ENCODE data around the gene PLOD3.

PLOD3 gene

GRCh38 chr7:101177644-101178043 is 39.7 kb downstream of the PLOD3 start:
- DNase-seq, result no peak

DNA sequence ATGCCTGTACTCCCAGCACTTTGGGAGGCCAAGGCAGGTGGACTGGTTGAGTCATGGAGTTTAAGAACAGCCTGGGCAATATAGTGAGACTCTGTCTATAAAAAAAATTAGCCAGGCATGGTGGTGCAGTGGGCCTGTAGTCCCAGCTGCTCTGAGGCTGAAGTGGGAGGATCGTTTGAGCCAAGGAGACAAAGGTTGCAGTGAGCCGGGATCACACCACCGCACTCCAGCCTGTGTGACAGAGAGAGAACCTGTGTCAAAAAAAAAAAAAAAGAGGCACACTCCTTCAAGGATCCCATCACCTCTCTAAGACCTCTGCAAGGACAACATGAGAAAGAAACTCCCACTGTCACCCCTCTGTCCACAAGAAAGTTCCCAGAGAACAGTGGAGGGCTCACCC is 41.7 kb downstream of the PLOD3 start:
- no peak for DNase-seq

GRCh38 chr7:101174322-101174854 is 43.0 kb downstream of the PLOD3 start:
- no peak for DNase-seq

- DNase-seq, result no peak
These were observed 43.6 kb downstream of the PLOD3 start for GRCh38 chr7:101173752-101174244.

- no peak for DNase-seq
These were observed 44.3 kb downstream of the PLOD3 start for GRCh38 chr7:101172854-101173751.

DNA sequence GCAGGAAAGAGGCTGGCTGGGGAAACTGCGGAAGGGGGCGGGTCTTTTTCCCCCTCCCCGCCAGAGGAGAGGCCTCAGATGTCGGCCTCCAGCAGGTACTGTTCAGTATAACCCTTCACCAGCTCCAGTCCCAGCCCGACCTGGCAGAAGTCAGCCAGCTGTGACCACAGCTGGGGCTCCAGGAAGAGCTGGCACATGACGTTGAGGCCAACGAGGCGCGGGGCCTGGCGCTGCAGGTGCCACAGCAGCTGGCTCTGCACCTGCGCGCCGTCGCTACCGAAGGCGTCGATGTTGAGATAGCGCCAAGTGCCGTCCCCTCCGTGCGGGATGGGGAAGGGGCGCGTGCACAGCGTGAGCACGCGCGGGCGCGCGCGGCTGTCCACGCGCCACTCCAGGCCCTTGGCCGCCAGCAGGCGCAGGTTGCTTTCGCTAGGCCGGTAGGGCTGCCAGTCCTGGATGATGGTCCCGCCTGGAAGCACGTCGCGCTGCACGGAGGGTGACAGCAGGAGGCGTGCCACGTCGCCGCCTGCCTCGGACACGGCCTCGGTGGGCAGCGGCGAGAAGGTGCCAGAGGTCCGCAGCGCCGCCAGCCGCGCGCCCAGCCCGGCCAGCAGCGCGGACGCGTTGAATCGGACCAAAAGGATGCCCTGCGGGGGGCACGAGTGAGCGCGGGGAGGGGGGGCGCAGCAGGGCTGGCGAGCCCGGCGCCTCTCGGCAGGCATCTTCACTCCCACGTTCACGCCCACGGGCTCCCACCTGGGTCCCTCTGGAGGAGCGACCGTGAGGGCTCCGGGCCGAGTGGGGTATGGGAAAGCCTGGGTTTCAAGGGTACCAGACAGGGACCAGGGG is 45.2 kb downstream of the PLOD3 start:
- no peak for DNase-seq

- no peak for DNase-seq
These were observed 45.9 kb downstream of the PLOD3 start for GRCh38 chr7:101171442-101171837.

DNA sequence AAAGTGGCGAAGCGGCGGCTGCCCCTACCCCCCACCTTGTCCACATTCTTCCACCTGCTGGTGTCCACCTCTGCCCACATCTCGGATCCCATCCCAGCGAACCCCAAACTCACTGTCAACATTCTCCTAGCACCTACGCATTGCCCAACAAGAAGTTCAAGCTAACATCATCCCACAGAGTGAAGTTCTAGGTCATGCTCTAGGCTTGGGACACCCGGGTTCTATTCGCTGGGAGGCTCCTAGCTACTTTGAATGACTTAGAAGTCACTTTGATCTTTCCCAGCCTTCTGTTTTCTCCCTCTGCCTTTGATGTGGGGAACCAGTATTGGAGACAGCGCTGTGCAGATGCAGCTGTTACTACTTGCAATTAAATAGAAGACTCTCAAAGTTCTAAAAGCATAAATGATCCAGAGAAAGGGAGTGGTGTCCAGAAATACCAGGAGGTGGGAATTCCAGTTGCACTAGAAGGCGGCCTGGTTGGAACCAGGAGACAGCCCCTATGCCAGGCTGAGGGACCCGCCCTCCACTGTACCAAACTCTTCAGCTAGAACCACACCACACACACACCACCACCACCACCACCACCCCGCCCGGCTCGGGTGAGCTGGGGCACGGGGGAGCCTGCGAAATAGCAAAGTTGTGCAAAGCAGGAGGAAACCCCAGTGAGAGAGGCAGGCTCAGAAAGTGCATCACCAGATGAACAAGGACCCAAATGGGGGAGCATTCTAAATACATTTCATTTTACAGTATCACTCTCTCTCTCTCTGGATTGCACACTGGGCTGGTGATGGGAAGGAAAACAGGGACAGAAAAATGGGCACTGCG is 46.6 kb downstream of the PLOD3 start:
- DNase-seq, result no peak

DNA sequence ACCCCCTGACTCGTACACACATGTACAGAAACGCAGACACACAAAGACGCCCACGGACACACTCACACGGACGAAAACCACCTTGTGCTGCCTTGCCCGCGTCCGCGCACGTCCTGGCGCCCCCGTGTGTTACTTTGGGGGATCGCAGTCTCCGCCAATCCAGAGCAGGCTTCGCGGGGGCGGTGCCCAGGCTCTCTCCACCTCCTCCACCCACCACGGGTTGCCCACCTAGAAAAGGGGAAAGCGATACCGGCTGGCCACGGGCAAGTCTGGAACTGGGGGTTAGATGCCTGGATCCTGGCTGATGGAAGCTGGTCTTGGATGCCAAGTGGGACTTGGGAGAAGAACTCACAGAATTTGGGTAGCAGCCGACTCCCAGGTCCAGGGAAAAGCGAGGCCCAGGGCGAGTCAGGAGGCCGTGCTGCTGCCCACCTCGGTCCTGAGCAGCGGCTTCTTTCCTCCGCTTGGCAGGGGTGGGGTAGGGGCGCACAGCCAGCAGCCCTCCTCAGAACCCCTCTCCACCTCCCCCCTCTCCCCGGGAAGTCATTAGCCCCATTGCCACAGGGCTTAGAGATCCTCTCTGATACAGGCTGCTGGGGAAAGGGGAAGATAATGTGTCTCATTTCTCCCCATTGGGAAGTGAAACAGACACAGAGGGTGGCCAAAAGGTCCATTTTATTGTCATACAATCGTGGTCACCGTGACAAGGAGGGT is 47.4 kb downstream of the PLOD3 start:
- DNase-seq, result peak; percentile 49 to 68

DNA sequence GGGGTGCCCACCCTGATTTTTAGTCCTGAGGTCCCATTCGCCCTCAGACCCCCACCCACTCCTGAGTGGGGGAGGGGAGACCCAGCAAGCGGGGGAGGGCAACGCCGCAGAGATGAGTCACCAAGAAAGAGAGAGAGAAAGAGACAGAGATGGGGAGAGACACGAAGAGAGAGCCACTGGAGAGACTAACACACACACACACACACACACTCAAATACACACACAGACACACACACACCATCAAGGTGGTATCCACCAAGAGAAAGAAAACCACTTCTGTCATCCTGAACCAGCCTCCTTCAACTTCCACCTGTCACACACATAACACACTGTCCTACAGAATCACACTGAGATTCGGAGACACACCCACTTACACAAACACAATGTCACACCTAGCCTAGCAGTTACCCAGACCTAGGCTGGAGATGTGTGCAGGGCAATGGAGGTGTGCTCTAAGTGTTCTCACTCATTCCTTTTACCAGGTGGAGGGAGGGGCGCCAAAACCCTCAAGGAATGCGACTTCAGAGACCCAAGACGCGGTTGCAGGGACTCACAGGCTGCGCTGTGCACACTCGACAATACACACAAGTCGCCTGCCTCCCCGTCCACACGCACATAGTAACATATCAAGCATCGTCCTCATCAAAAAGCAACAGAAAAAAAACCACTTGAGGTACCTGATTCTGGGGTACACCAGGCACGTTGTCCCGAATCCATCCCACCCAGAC is 48.1 kb downstream of the PLOD3 start:
- DNase-seq, result no peak

DNA sequence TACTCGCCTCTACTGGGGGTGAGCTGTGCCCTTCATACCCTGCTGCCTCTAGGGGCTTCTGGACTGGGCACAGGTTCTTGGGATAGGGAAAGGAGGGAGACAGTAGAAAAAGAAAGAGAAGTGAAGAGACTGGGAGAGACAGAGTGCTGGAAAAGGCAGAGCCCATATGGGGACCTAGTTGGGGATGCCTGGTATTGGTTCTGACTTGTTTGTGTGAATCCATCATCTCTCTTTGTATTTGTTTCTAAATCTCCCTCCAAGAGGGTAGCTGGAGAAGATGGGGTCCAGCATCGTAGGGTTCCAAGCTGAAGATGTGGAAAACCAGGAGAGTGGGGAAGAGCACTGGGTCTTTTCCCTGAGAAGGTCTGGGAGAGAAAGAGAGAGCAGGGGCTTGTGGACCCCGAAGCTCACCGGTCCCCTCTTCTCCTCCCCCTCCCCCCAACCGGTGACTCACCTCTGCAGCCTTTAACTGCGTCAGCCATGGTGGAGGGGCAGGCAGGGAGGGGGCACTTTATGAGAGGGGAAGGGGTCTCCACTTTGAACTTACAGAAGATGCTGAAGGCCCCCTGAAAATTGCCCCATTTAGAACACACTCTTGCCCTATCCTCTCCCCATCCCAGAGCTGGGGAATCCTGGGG is 48.9 kb downstream of the PLOD3 start:
- DNase-seq, result no peak

GRCh38 chr7:101167645-101168411 is 49.6 kb downstream of the PLOD3 start:
- DNase-seq, result no peak

GRCh38 chr7:101166909-101167644 is 50.3 kb downstream of the PLOD3 start:
- no peak for DNase-seq

DNA sequence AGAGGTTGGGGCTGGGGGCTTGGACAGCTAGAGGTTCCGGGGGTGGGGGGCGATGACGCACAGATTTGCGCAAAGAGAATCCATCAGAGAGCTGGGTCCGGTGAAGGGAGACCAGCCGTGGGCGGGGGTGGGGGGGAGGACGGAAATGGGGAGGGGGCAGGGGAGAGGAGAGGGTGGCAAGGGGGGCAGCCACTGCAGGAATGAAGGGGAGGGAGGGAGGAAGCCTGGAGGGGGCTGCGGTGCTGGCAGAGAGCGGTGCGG is 50.8 kb downstream of the PLOD3 start:
- no peak for DNase-seq

DNA sequence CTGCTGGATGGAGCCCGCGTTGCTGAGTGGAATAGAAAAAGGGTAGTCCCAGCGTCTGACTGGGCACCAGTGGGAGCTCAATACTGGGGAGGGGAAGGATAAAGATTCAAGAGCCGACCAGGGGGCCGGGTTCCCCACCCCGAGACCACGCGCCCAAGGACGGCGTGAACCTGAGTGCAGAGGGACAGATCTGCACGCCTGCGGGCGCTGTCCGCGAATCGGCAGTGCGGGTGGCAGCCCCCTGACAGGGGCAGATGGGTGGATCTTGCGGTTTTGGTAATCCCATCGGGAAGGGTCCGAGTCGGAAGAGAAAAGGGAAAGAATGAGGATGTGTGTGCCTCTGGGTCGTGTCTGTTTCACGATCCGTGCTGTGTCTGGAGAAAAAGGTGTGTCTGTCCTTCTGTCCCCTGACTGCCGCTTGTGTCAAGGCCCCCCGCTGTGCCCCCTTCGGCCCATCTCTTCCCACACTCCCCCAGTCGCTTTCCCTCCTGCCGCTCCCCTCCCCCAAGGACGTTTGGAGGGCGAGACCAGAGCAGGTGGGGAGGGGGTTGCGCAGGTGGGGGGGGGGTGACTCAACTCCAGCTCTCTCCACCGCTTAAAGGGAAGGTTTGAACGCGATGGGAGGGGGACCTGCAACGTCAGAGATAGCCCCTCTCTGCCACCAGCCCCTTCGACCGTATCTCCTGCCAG is 51.3 kb downstream of the PLOD3 start:
- DNase-seq, result no peak

- DNase-seq, result peak; percentile 96 to 97
These were observed 52.1 kb downstream of the PLOD3 start, which contains the start of gene VGF for GRCh38 chr7:101165075-101165957. TSS of gene VGF (minus strand) at chr7:101165569. CDS start at chr7:101164843, 726 bp downstream.

GRCh38 chr7:101164071-101164840 is 53.1 kb downstream of the PLOD3 start:
- DNase-seq, result no peak

Measured in NCI-H1930 (cell line).